HG03108 (cell line): ENCODE data around the gene CC2D1A.

Experiments used
- ATAC-seq: cut with Tn5 transposase; IDR thresholded peaks from one replicate; pipeline ENCODE4 v1.9.1; 2021; ENCODE audit warnings: moderate library complexity; ENCODE audit not compliant: unreplicated experiment

Gene CC2D1A

GRCh38 chr19:13932911-13933393 lies 27.0 kb downstream of the CC2D1A start:
- no peak for ATAC-seq

- no peak for ATAC-seq
Measured at GRCh38 chr19:13934785-13935109, 28.7 kb downstream of the CC2D1A start.

GRCh38 chr19:13935765-13936510 lies 29.9 kb downstream of the CC2D1A start:
- ATAC-seq: no peak

DNA sequence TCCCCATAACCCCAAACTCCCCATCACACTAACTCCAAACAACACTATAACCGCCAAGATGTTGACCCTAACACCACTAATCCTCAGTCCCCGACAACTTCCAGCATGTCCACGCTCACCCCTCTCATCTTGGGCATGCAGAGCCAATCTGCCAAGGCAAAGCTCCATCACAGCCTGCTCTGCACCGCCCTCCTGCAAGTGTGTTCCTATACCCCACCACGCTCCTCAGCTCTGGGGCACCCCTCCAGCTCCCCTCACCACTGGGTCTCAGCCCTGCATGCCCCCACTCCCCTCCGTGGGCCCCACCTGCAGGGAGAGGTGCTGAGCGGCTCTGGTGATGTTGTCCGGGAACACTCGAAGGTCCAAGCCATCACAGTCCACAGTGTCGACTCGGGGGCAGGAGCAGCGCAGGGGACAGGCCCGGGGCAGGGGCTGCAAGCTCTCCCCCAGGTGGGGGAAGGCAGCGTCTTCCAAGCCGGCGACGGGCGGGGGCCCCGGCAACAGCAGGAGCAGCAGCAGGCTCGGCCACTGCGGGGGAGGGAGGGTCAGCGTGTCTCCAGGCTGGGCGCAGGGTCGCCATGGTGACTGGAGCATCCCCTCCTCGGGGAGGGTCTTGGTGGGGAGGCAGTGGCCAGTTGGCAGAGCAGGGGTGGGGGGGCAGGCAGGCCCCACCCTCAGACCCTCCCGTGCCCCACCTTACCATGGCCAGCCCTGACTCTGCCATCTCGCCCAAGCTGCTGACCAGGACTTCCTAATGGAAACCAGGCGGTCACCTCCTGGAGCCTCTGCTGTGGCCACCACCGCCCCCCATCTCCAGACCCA lies 31.7 kb downstream of the CC2D1A start:
- no peak for ATAC-seq

DNA sequence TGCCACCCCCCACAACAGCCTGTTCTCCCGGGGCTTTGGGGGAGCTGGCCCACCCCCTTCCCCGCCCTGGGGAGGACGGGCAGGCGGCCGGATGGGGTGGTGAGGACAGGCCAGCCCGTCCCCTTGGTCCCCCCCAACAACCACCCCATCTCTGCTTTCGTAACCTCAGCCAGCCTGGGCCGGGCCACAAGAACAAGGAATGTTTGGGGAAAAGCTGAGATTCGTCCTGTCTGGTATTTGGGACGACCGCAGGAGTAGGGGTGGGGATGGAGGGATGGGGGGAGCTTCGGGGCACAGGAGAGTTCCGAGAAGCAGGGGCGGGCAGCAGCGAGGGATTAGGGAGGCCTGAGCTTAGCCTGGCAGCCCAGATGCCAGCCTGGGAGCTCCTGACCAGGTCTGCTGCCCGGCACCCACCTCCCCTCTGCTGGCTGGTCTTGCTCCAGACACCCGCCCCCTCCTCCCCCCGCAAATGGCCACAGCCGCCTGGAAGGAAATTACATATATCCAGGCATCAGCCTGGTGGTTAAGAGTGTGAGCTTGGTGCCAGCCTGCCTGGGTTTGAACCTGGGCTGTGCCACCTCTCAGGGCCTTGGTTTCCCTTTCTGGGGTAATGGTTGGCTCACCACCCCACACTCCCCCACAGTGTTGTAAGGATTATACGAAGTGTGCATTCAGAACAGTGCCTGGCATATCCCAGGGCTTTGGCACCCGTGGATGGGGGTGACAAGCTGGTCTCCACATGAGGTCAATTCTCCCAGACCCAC lies 32.5 kb downstream of the CC2D1A start, which contains the start of gene PODNL1:
TSS of gene PODNL1 (minus strand) at position 117 of the 764 bp plus-strand sequence. CDS start 236 bp downstream, outside the sequence.
- ATAC-seq: no peak

DNA sequence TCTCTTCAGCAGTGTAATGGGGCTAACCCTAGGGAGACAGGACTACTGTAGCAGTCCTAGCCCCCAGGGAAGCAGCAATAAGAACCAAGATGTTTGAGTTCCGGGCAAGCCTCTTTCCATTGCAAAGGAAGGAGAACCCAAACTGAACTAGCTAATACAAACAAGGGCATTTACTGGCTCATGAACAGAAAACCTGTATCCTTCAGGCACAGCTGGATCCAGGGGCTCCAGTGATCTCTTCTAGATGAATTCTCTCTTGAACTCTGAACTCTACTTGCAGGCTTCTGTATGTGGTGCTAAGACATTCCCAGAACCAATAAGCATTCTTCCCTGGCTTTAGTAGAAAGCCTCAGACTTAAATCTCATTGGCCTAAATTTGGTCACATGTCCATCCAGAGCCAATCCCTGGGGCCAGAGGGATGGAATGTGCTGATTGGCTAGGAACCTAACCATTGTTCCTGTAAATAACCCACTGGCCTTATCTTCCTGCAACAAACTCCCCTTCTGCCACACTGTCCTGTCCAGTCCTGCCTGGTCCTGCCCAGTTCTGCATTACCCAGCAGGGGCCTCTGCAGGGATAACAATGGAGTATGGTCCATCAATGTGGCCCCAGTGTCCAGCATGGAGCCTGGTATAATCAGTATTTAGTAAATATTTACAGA lies 36.2 kb downstream of the CC2D1A start:
- ATAC-seq: no peak

- ATAC-seq: no peak
Measured at GRCh38 chr19:13946414-13946813, 40.4 kb downstream of the CC2D1A start.

- no peak for ATAC-seq
Measured at GRCh38 chr19:13951043-13951442, 45.0 kb downstream of the CC2D1A start.

- peak; percentile 1 for ATAC-seq
Measured at GRCh38 chr19:13951799-13952153, 45.8 kb downstream of the CC2D1A start.

DNA sequence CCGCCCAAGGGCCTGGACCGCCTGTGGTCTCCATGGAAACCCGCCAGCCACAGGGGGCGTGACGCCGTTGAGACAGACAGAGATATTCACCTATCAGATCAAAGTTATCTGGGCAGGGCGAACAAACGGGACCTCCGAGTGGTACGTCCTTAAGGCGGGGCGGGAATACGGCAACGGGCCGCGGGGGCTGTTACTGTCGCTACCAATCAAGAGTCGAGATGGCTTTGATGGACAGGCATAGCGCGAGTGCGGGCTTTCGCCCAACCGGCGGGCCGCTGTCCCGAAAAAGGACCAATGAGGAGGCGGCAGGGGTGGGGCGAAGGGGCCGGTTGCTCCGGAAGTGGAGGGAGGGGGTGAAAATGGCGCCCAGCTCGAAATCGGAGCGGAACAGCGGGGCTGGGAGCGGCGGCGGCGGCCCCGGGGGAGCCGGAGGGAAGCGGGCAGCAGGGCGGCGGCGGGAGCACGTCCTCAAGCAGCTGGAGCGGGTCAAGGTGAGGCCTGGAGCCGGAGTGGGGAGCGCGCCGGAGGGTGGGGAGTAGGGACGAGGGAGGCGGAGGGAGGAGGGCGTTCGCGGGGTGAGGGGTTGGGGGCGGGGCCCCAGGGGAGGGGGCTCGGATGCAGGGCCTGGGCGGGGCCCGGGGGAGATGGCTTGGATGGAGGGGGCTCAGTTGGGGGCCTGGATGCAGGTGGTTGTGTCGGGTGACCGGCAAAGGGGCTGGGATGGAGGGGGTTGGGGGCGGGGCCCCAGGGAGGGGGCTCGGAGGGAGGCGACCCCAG lies 46.3 kb downstream of the CC2D1A start, which contains the start of gene DCAF15:
TSS of gene DCAF15 (plus strand) at position 356 of the 777 bp plus-strand sequence. CDS start at position 360, 4 bp downstream.
- peak; percentile 98 for ATAC-seq

DNA sequence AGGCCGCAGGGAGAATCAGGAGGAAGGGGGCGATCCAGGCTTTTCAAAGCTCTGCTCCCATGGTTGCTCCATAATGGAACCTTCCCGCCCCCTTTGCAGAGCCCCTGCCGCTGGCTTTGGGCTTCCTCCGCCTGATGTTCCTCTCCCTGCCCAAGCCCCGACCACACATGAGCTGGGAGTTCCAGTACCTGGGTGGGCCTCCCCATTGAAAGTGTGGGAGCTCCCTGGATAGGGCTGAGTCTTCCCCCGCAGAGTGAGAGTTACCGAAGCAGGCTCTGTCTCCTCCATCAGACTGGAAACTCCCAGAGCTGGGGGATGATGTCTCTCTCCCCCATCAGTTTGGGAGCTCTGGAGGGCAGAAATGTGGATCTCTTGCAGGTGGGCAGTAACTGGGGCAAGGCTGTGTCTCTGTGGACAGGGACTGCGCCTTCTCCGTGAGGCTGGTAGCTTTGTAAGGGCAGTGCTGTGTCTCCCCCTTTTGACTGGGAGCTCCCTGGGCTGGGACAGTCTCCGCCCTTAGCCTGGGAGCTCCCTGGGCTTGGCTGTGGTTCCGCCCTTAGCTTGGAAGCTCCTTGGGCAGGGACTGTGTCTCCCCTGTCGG lies 47.0 kb downstream of the CC2D1A start:
- no peak for ATAC-seq

- no peak for ATAC-seq
Measured at GRCh38 chr19:13954185-13954584, 48.2 kb downstream of the CC2D1A start.

GRCh38 chr19:13955662-13956364 lies 49.8 kb downstream of the CC2D1A start:
- ATAC-seq: no peak

DNA sequence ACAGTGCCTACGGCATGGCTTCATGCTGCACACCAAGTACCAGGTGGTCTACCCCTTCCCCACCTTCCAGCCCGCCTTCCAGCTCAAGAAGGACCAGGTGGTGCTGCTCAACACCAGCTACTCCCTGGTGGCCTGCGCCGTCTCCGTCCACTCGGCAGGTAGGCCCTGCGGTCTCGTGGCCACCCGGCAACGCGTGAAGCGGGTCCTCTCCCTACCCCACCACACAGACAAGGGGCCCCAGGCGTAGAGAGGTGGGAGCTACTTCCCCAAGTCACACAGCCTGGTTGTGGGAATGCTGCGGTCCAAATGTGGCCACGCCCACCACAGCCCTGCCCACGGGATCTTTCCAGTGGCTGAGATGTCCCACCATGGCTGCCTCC lies 50.4 kb downstream of the CC2D1A start:
- ATAC-seq: no peak

- no peak for ATAC-seq
Measured at GRCh38 chr19:13957051-13957450, 51.0 kb downstream of the CC2D1A start.

GRCh38 chr19:13958043-13958442 lies 52.0 kb downstream of the CC2D1A start:
- no peak for ATAC-seq

DNA sequence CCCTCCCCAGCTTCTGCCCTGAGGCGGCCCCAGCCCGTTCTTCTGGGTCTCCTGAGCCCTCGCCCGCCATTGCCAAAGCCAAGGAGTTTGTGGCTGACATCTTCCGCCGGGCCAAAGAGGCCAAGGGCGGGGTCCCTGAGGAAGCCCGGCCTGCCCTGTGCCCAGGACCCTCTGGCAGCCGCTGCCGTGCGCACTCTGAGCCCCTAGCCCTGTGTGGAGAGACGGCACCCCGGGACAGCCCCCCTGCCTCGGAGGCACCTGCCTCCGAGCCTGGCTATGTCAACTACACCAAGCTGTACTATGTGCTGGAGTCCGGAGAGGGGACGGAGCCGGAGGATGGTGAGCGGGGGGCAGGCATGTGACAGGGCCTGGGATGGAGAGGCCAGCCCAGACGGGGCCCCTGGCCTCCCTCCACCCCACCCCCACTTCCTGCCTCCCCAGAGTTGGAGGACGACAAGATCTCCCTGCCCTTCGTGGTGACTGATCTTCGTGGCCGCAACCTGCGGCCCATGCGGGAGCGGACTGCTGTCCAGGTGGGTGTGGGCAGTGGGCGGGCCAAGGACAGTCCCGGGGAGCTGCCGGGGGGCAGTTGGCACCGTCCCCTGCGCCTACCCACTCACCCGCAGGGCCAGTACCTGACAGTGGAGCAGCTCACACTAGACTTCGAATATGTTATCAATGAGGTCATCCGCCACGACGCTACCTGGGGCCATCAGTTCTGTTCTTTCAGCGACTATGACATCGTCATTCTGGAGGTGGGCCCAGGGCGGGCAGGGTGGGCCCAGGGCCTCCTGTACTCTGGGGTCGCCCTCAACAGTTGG lies 53.4 kb downstream of the CC2D1A start:
- ATAC-seq: no peak
